Keratinocyte (primary cell): ENCODE data around the gene MGAT4A. TPM values are rescaled to one million over a fixed set of nuclear protein-coding genes. Genes with fewer than 3 reads are reported as not detected.

Source experiments
- DNase-seq: peaks from one replicate; pipeline ENCODE4 v3.0.0-alpha.2; 2011; ENCODE audit warnings: low read depth, missing footprints, low spot score
- FAIRE-seq: peaks from 2 replicates; lab custom pipeline; 2011; peaks lifted over from hg19 to GRCh38; lab: Jason Lieb, UNC
- H2AFZ ChIP-seq: 2 replicates; pipeline ENCODE4 v1.6.0; 2012; ENCODE audit warnings: low read length, control low read depth, inconsistent platforms; ENCODE audit not compliant: control insufficient read depth
- H3K27ac ChIP-seq: 2 replicates; pipeline ENCODE4 v1.5.1; 2011; ENCODE audit warnings: low read length; ENCODE audit not compliant: control insufficient read depth, insufficient read depth
- H3K27me3 ChIP-seq: 3 replicates; pipeline ENCODE4 v1.6.0; 2011; ENCODE audit warnings: low read length; ENCODE audit not compliant: control insufficient read depth, insufficient read depth; ENCODE audit errors: extremely low read depth
- H3K36me3 ChIP-seq, 2 experiments: 2 replicates in 1 of 2; 3 replicates in 1 of 2; pipeline ENCODE4 v1.5.1; 2011; ENCODE audit warnings: low read length in 2 of 2, mild to moderate bottlenecking in 1 of 2; ENCODE audit not compliant: control insufficient read depth in 2 of 2, insufficient read depth in 2 of 2; ENCODE audit errors: extremely low read depth in 1 of 2
- H3K4me1 ChIP-seq: 3 replicates; pipeline ENCODE4 v1.5.1; 2011; ENCODE audit warnings: low read length; ENCODE audit not compliant: control insufficient read depth, insufficient read depth; ENCODE audit errors: extremely low read depth
- H3K4me2 ChIP-seq: 3 replicates; pipeline ENCODE4 v1.6.0; 2011; ENCODE audit warnings: low read depth, low read length; ENCODE audit not compliant: control insufficient read depth, insufficient read depth; ENCODE audit errors: extremely low read depth
- H3K4me3 ChIP-seq, 3 experiments: fragments of 200-600 bp in 1 of 3; sonication (generic) in 1 of 3; 2 replicates in 2 of 3; 3 replicates in 1 of 3; pipeline ENCODE4 v1.5.1; 2011 to 2016; ENCODE audit warnings: low read length in 3 of 3, mild to moderate bottlenecking in 3 of 3, control low read depth in 2 of 3, inconsistent platforms in 1 of 3, low read depth in 1 of 3, mixed read lengths in 1 of 3, mixed run types in 1 of 3, moderate library complexity in 1 of 3; ENCODE audit not compliant: control insufficient read depth in 2 of 3, insufficient read depth in 2 of 3; ENCODE audit errors: extremely low read depth in 1 of 3
- H3K79me2 ChIP-seq: 2 replicates; pipeline ENCODE4 v1.6.0; 2012; ENCODE audit warnings: low read length; ENCODE audit not compliant: control insufficient read depth, insufficient read depth
- H3K9ac ChIP-seq: 3 replicates; pipeline ENCODE4 v1.6.0; 2011; ENCODE audit warnings: low read length; ENCODE audit not compliant: control insufficient read depth, insufficient read depth; ENCODE audit errors: extremely low read depth
- H3K9me1 ChIP-seq: 3 replicates; pipeline ENCODE4 v1.6.0; 2011; ENCODE audit warnings: low read length; ENCODE audit not compliant: control insufficient read depth, insufficient read depth; ENCODE audit errors: extremely low read depth
- H3K9me3 ChIP-seq: 2 replicates; pipeline ENCODE4 v1.5.1; 2012; ENCODE audit warnings: low read depth, low read length; ENCODE audit not compliant: control insufficient read depth
- H4K20me1 ChIP-seq: 3 replicates; pipeline ENCODE4 v1.6.0; 2011; ENCODE audit warnings: low read length; ENCODE audit not compliant: control insufficient read depth, insufficient read depth; ENCODE audit errors: extremely low read depth
- CTCF ChIP-seq, 3 experiments: IDR thresholded peaks in 1 of 3; conservative IDR thresholded peaks in 1 of 3; optimal IDR thresholded peaks in 1 of 3; 2 replicates in 2 of 3; 3 replicates in 1 of 3; pipeline versions ENCODE3 to v1.5.1; 2011; ENCODE audit warnings: low read length in 3 of 3, mild to moderate bottlenecking in 3 of 3, moderate library complexity in 2 of 3, control low read depth in 1 of 3, inconsistent platforms in 1 of 3; ENCODE audit not compliant: insufficient read depth in 2 of 3; ENCODE audit errors: extremely low read depth in 1 of 3
- EZH2 ChIP-seq: IDR thresholded peaks from one replicate; pipeline ENCODE4 v1.6.1; 2012; ENCODE audit warnings: inconsistent platforms, mild to moderate bottlenecking, low read length, moderate library complexity
- dilution Hi-C: fragments of 300-500 bp; cut with MboI; formaldehyde crosslinking; loops from one replicate; pipeline ENCODE4 v1.7.0; 2020; ENCODE audit warnings: low sequenced_read_pairs; ENCODE audit not compliant: extremely low pct_ligation_motif_present
- polyA plus RNA-seq, 5 experiments: library from polyadenylated mRNA; depleted of rRNA in 3 of 5; stranded (reverse) in 3 of 5; stranded (forward) in 1 of 5; unstranded in 1 of 5; fragments of >200 nt; gene quantifications; 1 replicate in 1 of 5; 2 replicates in 3 of 5; 3 replicates in 1 of 5; pipeline versions ENCODE4 v1.2.1 to v1.2.3, GENCODE V29; 2011 to 2012; ENCODE audit warnings: missing spikeins in 2 of 5, low read depth in 1 of 5, low replicate concordance in 1 of 5

The MGAT4A gene
- polyA plus RNA-seq, 1 donor (not counting 4 experiments of a cell fraction or from before 2014, with no cell fraction given): 0.81 TPM

DNA sequence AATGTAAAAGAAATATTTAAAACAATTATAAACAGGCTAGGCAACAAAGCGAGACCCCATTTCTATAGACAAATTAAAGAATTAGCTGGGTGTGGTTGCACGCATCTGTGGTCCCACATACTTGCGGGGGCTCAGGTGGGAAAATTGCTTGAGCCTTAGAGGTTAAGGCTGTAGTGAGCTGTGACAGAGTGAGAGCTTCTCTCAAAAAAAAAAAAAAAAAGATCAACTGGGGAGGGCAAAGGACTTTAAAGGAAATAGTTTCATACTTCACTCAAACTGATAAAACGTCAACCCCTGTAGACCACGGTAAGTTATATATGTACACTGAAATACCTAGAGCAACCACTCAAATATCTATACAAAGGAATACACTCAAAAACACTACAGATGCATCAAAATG, 37.5 kb downstream of the MGAT4A start:
- no peak overlapping the region for H3K27ac ChIP-seq
- H3K9me1 ChIP-seq: no peaks in the 10 kb centered on the region
- TF ChIP-seq CTCF (optimal IDR thresholded peaks at IDR 0.05 in 1 of 3, IDR thresholded peaks at IDR 0.05 in 1 of 3, conservative IDR thresholded peaks at IDR 0.05 in 1 of 3; ENCODE audit: extremely low read depth in 1 of 3, insufficient read depth in 2 of 3, low read length in 3 of 3): no peak
- TF ChIP-seq EZH2: no peak
- no peak overlapping the region for H2AFZ ChIP-seq
- H3K79me2 ChIP-seq: no peaks in the 10 kb centered on the region
- H3K27me3 ChIP-seq: no peaks in the 10 kb centered on the region
- no peaks in the 10 kb centered on the region for H3K4me1 ChIP-seq
- DNase-seq: no peak
- no peak overlapping the region for H3K9ac ChIP-seq
- dilution Hi-C loops: no loop called here
- FAIRE-seq: no peak
- H3K4me2 ChIP-seq: no peak overlapping the region
- H3K4me3 ChIP-seq: no peak overlapping the region
- H3K36me3 ChIP-seq: no peaks in the 10 kb centered on the region
- H4K20me1 ChIP-seq: no peaks in the 10 kb centered on the region
- no peaks in the 10 kb centered on the region for H3K9me3 ChIP-seq

DNA sequence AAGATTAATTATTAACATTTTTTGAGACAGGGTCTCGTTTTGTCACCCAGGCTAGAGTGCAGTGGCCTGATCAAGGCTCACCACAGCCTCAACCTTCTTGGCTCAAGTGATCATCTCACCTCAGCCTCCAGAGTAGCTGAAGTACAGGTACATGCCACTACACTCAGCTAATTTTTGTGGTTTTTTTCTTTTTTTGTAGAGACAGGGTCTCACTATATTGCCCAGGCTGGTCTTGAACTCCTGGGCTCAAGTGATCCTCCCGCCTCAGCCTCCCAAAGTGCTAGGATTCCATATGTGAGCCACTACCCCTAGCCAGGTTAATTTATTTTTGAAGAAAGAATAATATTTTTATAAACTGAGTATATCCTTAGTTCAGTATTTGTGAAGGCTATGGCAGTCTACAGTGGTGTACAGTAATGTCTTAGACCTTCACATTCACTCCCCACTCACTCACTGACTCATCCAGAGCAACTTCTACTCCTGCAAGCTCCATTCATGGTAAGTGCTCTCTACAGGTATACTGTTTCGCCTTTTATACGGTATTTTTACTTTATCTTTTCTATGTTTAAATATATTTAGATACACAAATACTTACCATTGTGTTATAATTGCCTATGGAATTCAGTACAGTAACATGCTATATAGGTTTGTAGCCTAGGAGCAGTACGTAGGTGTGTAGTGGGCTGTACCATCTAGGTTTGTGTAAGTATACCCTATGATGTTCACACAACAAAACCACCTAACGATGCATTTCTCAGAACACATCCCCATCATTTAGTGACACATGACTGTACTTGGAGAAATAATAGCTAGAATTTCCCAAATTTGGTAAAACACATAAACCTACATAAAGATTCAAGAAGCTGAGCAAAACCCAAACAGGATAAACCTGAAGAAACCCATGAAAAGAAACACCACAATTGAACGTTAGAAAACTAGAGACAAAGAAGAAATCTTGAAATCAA, 38.6 kb downstream of the MGAT4A start:
- Histone ChIP-seq H3K4me2 (no peak overlapping the region), H3K79me2 (no peaks in the 10 kb centered on the region), H3K9me3 (no peaks in the 10 kb centered on the region), H3K9ac (no peak overlapping the region), H3K27ac (no peak overlapping the region), H4K20me1 (no peaks in the 10 kb centered on the region), H3K27me3 (no peaks in the 10 kb centered on the region), H3K9me1 (no peaks in the 10 kb centered on the region), H3K4me1 (no peaks in the 10 kb centered on the region), H3K36me3 (no peaks in the 10 kb centered on the region), H2AFZ (no peak overlapping the region), H3K4me3 (no peak overlapping the region)
- FAIRE-seq (no peak), DNase-seq (no peak)
- TF ChIP-seq EZH2 (no peak), CTCF (optimal IDR thresholded peaks at IDR 0.05 in 1 of 3, IDR thresholded peaks at IDR 0.05 in 1 of 3, conservative IDR thresholded peaks at IDR 0.05 in 1 of 3; ENCODE audit: extremely low read depth in 1 of 3, insufficient read depth in 2 of 3, low read length in 3 of 3) (no peak)
- dilution Hi-C loops: no loop called here
